GM12801 (cell line): Measurements from ENCODE around the gene DAPK1.

Experiments
- TF ChIP-seq, protein P1 (sequence below): IDR thresholded peaks from one replicate; pipeline ENCODE4 v1.5.1; 2011; ENCODE audit warnings: control low read depth; ENCODE audit not compliant: insufficient read length; ENCODE audit errors: extremely low read depth

Gene DAPK1

DNA sequence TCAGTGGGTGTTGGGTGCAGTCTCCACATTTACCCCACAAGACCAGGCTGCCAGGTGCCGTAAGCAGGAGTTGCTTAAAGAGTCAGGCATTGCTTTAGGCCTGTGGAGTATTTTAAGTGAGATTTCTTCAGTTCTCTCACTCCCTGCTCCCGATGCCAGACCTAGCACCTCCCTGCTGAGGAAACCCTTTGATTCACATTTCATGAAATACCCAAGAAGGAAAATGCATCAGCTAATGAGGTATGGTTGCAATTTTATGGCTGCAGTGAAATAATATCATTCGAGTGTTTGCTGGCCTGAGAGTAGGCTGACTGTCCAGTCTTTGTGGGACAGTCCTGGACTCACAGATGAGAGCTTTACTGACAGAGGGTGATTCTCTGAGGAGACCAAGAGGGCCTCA lies 160.8 kb downstream of the DAPK1 start:
- TF ChIP-seq, protein P1, sequence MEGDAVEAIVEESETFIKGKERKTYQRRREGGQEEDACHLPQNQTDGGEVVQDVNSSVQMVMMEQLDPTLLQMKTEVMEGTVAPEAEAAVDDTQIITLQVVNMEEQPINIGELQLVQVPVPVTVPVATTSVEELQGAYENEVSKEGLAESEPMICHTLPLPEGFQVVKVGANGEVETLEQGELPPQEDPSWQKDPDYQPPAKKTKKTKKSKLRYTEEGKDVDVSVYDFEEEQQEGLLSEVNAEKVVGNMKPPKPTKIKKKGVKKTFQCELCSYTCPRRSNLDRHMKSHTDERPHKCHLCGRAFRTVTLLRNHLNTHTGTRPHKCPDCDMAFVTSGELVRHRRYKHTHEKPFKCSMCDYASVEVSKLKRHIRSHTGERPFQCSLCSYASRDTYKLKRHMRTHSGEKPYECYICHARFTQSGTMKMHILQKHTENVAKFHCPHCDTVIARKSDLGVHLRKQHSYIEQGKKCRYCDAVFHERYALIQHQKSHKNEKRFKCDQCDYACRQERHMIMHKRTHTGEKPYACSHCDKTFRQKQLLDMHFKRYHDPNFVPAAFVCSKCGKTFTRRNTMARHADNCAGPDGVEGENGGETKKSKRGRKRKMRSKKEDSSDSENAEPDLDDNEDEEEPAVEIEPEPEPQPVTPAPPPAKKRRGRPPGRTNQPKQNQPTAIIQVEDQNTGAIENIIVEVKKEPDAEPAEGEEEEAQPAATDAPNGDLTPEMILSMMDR, result no peak

DNA sequence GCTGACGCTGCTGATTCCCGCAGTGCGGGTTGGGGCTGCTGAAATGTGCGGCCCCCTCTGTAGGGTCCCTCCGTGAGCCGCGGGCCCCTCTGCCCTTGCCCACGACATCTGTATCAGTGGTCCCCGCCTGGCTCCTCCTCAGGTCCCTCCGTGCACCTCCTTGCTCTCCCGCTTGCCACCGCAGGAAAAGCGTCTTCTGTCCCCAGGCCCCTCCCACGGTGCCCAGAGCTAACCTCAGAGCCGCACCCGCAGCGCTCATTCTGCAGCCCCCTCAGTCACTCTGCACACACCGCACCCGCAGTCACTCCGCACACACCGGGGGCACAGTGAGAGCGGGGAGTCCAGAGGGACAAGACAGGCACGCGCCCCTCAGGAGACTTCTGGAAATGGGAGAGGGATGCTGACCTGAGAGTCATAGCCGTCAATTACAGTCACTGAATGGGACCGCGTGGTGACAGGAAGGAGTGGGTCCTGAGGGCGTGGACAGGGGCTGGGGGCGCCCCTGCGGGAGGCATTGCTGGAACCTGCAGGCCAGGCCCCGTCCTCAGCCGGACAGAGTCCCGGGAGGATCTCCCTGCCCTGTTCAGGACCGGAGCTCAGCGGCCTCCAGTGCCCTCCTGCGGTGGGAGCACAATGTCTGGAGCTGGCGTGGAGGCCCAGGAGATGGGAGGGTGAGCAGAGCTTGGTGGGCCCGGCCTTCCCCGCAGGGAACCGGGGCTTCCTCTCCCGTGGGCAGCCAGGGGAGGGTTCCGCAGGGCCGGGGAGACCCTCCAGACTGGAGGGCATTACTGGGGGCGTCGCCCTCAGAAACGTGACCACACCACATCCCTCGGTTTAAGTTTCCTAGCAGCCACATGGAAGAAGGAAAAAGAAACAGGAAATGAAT lies 162.1 kb downstream of the DAPK1 start:
- TF ChIP-seq, protein P1, result no peak

DNA sequence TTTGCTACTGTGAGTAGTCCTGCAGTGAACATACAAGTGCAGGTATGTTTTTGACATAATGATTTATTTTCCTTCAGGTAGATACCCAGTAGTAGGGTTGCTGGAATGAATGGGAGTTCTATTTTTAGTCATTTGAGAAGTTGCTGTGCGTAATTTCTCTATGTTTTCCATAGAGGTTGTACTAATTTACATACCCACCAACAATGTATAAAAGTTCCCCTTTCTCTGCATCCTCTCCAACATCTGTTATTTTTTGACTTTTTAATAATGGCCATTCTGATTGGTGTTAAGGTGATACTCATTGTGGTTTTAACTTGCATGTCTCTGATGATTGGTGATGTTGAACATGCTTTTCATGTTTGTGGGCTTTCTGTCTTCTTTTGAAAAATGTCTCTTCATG lies 163.6 kb downstream of the DAPK1 start:
- TF ChIP-seq, protein P1, result no peak

DNA sequence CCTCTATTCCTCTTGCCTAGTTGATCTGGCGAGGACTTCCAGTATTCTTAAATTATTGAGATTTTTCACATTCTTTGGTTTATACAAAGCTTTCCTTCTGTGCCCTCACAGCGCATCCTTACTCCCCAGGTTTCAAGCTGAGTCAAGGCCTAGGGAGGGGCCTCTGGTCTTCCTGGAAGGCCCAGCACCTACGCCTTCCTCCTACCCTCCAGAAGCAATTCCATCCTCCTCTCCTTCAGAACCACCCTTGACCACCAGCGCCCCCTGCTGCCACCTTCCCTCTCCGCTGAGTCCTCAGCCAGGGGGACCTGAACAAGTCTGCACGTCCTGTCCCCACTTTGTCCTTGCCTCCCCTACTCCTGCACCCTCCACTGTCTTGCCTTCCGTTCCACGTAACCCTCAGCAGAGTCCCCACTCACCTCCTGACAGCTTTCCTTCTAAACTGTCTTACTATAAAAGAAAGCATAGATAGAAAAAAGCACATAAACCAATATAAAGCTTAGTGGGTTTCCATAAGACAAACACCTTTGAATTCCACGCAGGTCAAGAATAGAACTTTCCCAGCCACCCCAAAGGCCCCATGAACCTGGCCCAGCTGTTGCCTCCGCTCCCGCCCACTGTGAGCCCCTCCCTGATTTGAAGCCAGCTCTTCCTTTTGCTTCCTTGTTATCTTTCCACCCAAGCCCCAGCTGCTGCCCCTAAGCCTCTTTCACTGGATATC lies 165.3 kb downstream of the DAPK1 start:
- TF ChIP-seq, protein P1, result no peak

DNA sequence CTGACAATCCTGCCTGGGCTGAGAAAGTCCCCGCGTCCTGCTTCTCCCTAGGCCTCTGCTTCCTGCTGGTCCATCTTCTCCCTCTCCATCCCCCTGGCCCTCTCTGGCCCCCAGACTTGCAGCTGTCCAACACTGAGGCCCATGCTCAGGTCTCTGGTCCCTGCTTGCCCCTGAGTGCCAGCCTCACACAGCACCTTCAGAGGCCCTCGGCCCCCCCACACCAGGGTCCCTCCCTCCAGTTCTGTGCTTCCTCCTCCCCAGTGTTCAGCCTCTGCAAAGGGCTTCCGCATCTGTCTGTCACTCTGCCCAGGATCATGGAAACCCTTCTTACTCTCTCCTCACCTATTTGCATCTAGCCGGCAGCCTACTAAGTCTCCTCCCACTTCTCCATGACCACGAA lies 165.9 kb downstream of the DAPK1 start:
- TF ChIP-seq, protein P1, result no peak

DNA sequence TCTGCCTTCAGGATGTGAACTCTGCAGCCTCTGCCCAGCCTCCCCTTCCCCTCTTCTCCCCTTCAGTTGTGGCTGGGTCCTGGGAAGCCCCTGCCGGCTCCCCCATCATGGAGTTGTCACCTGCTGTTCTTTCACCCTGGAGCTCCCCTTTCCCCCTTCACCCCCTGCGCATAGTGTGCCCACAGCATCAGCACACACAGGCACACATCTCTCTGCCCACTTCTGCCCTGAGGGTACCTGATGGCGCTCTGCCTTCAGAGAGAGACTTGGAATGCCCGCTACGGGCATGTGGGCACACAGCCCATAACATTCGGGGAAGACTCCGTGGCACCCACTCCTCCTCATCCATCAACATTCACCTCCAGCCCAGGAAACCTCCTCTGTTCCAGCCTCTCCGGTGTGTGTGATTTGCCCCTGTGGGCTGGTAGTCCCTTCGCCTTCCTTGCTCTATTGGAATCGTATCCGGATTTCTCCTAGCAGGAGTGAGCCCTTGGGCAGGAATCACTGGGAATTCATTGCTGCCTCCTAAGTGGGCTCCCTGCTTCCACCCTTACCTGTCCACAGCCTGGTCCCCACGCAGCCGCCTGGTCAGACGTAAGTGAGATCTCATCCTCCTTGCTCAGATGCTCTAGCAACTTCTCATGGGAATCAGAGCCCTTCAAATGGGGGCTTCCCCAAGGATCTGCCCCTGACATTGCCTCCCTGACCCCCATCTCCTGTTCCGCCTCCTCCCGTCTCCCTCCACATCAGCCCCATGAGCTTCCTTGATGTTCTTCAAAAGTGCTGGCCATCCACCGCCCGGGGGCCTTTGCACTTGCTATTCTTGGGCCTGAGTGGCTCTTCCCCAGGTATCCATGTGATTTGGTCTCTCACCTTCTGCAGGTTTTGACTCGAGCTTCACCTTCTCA lies 166.7 kb downstream of the DAPK1 start:
- TF ChIP-seq, protein P1, result no peak

DNA sequence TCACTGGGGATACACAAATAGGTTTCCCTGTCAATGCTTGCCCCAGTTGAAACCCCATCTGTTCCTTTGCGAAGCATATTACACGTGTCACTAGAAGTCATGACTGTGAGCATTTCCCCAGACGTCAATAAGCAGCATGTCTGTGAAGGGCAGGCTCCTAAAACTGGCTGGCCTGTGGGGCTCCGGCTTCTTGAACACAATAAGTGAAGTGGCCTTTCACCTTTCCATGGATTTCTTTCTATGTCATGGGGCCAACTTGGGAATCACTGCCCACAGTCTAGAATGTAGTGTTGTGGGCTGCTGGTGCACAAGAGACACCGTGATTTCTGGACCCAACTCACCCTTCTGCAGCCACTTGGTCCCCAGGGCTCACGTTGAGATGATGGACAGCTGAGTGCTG lies 167.8 kb downstream of the DAPK1 start:
- TF ChIP-seq, protein P1, result no peak
